Right atrium auricular region (tissue), 2 donors: Measurements from ENCODE around the gene ALDH3B1. TPM values are rescaled to one million over a fixed set of nuclear protein-coding genes. Genes with fewer than 3 reads are reported as not detected.

Experiments
- DNase-seq: peaks from one replicate; pipeline ENCODE4 v3.0.0-alpha.2; 2019; ENCODE audit warnings: low spot score
- H3K27ac ChIP-seq, 2 donors: fragments of 200-600 bp; sonication (generic); 1 replicate in 1 of 2; 2 replicates in 1 of 2; pipeline ENCODE4 v1.5.1; 2016 to 2019
- H3K27me3 ChIP-seq, 2 donors: fragments of 200-600 bp; sonication (generic); one replicate each; pipeline versions ENCODE4 v1.5.1 to v1.6.0; 2017 to 2019
- H3K36me3 ChIP-seq: fragments of 200-600 bp; sonication (generic); one replicate; pipeline ENCODE4 v1.5.1; 2016
- H3K4me1 ChIP-seq, 2 donors: fragments of 200-600 bp; sonication (generic); one replicate each; pipeline versions ENCODE4 v1.5.1 to v1.6.0; 2017 to 2019
- H3K4me3 ChIP-seq, 2 donors: fragments of 200-600 bp; sonication (generic); 1 replicate in 1 of 2; 2 replicates in 1 of 2; pipeline ENCODE4 v1.5.1; 2017 to 2019; ENCODE audit warnings: mild to moderate bottlenecking in 1 of 2, moderate library complexity in 1 of 2
- H3K9me3 ChIP-seq, 2 donors: fragments of 200-600 bp; sonication (generic); one replicate each; pipeline ENCODE4 v1.5.1; 2019
- total RNA-seq, 2 donors: library from RNA; depleted of rRNA; stranded (reverse); fragments of >200 nt; gene quantifications; one replicate each; pipeline ENCODE4 v1.1.0, GENCODE V29; 2016
- TF ChIP-seq, protein P1 (sequence below), 2 donors: fragments of 200-600 bp; sonication (generic); IDR thresholded peaks; one replicate each; pipeline ENCODE4 v1.5.1; 2019; ENCODE audit warnings: antibody characterized with exemption in 2 of 2

Gene ALDH3B1
- total RNA-seq, 2 donors from 2014 or later = 10.5 to 21.6 TPM

DNA sequence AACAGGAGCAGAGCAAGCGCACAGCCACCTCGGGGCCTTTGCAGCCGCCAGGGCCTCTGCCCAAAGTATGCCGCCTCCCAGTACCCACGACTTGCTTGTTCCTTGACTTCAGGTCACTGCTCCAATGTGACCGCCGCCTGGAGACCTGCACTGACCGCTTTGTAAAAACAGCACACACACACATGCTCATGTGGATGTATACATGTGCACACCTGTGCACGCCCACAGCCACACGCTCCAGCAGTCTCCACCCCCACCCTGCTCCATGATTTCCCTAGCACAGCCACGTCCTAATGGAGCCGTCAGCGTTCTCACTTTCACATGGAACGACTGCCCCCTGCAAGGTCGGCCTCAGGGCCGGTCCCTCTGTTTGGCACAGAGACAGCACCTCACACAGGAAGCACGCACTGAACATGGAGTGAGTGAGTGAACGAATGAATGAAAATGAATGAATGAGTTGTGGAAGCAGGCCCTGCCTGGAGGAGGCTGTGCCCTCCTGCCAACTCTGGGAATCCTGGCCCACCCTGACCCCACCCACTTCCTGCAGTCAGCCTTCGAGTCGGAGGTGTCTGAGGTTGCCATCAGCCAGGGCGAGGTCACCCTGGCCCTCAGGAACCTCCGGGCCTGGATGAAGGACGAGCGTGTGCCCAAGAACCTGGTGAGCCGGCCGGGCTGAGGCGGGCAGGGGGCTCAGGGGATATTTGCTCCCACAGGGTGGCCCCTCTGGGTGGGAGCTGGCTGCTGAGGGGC, 8.0 kb downstream of the ALDH3B1 start:
- TF ChIP-seq, protein P1, sequence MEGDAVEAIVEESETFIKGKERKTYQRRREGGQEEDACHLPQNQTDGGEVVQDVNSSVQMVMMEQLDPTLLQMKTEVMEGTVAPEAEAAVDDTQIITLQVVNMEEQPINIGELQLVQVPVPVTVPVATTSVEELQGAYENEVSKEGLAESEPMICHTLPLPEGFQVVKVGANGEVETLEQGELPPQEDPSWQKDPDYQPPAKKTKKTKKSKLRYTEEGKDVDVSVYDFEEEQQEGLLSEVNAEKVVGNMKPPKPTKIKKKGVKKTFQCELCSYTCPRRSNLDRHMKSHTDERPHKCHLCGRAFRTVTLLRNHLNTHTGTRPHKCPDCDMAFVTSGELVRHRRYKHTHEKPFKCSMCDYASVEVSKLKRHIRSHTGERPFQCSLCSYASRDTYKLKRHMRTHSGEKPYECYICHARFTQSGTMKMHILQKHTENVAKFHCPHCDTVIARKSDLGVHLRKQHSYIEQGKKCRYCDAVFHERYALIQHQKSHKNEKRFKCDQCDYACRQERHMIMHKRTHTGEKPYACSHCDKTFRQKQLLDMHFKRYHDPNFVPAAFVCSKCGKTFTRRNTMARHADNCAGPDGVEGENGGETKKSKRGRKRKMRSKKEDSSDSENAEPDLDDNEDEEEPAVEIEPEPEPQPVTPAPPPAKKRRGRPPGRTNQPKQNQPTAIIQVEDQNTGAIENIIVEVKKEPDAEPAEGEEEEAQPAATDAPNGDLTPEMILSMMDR (IDR thresholded peaks at IDR 0.05) = no peak
- DNase-seq = no peak
- Histone ChIP-seq H3K4me1 (peaks cover 0 to 9% of the 10 kb centered on the region in 2 donors), H3K36me3 (no peaks in the 10 kb centered on the region), H3K4me3 (no peak overlapping the region), H3K9me3 (no peaks in the 10 kb centered on the region), H3K27ac (no peak overlapping the region), H3K27me3 (no peaks in the 10 kb centered on the region)

DNA sequence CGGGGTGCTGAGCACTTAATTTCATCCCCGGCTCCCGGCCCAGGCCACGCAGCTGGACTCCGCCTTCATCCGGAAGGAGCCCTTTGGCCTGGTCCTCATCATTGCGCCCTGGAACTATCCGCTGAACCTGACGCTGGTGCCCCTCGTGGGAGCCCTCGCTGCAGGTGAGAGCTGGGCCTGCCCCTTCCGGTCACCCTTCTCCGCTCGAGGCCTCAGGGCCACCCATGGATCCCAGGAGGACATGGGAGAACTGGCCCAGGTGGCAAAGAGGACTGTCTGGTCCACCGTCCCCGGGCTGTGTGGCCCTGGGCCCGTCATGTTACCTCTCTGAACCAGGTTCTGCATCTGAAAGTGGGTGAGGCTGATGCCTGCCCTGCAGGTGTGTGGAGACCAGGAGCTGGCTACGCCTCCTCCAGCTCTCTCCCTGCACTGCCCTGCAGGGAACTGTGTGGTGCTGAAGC, 8.6 kb downstream of the ALDH3B1 start:
- Histone ChIP-seq H3K27me3 (no peaks in the 10 kb centered on the region), H3K9me3 (no peaks in the 10 kb centered on the region), H3K36me3 (no peaks in the 10 kb centered on the region), H3K4me3 (no peak overlapping the region), H3K27ac (no peak overlapping the region), H3K4me1 (peaks cover 0 to 9% of the 10 kb centered on the region in 2 donors)
- DNase-seq = no peak
- TF ChIP-seq, protein P1 (IDR thresholded peaks at IDR 0.05) = no peak

DNA sequence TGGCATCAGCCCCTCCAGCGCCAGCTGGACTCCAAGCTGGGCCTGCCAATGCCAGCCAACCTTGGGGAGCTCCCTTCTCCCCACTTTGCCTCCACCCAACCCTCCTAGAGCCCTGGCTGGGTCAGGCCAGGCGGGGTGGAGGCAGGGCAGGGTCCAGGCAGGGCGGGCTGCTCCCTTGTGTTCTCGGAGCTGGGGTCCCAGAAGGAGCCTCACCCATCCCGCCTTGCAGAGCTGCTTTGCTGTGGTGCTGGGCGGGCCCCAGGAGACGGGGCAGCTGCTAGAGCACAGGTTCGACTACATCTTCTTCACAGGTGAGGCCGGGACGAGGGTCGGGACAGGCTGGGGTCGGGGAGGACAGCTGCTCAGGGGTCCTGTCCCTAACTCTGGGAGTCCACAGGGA, 9.4 kb downstream of the ALDH3B1 start:
- Histone ChIP-seq H3K9me3 (peaks cover 0 to 3% of the 10 kb centered on the region in 2 donors), H3K4me1 (peaks cover 0 to 9% of the 10 kb centered on the region in 2 donors), H3K4me3 (no peak overlapping the region), H3K27me3 (no peaks in the 10 kb centered on the region), H3K27ac (no peak overlapping the region), H3K36me3 (no peaks in the 10 kb centered on the region)
- no peak for DNase-seq
- TF ChIP-seq, protein P1 (IDR thresholded peaks at IDR 0.05) = no peak

DNA sequence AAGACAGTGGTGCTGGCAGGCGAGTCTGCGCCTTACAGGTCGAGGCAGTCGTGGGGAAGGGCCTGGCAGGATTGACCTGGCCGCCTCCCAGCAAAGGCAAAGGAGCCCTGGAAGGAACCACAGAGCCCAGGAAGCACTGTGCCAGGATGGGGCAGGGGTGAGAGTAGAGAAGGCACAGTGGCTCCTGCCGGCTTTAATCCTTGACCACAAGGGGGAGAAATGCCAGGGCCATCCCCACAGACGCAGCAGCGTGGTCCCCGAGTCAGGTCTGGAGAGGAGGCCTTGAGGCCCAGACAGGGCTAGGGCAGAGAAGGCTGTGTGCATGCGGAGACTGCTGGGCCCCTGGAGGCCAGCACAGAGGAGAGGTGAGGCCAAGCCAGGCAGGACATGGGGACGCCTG, 10.4 kb downstream of the ALDH3B1 start:
- H3K4me1 ChIP-seq = peaks cover 0 to 9% of the 10 kb centered on the region in 2 donors
- no peaks in the 10 kb centered on the region for H3K27me3 ChIP-seq
- TF ChIP-seq, protein P1 (IDR thresholded peaks at IDR 0.05) = peak in 1 of 2 donors; percentile 41
- no peaks in the 10 kb centered on the region for H3K36me3 ChIP-seq
- peaks cover 0 to 7% of the 10 kb centered on the region in 2 donors for H3K9me3 ChIP-seq
- no peak overlapping the region for H3K4me3 ChIP-seq
- no peak for DNase-seq
- H3K27ac ChIP-seq = no peak overlapping the region

DNA sequence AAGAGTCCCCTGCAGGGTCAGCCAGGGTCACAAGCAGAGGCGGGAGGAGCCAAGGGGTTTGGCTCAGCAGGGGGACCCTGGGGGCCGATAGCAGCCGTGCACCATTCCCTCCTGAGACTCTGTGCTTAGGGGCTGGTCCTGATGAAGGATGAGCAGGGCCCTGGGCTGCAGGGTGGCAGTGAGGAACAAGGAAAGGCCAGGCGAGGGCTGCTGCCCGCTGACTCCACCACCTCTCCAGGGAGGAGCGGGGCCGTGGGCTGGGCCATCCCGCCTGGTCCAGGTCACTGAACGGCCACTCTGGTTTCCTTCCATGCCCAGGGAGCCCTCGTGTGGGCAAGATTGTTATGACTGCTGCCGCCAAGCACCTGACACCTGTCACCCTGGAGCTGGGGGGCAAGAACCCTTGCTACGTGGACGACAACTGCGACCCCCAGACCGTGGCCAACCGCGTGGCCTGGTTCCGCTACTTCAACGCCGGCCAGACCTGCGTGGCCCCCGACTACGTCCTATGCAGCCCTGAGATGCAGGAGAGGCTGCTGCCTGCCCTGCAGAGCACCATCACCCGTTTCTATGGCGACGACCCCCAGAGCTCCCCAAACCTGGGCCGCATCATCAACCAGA, 11.2 kb downstream of the ALDH3B1 start:
- H3K36me3 ChIP-seq = no peaks in the 10 kb centered on the region
- no peak overlapping the region for H3K27ac ChIP-seq
- peaks cover 0 to 9% of the 10 kb centered on the region in 2 donors for H3K4me1 ChIP-seq
- no peak for DNase-seq
- no peaks in the 10 kb centered on the region for H3K27me3 ChIP-seq
- no peak overlapping the region for H3K4me3 ChIP-seq
- TF ChIP-seq, protein P1 (IDR thresholded peaks at IDR 0.05) = no peak
- peaks cover 0 to 7% of the 10 kb centered on the region in 2 donors for H3K9me3 ChIP-seq
